ENCODE measurements around the gene EGR4.

The EGR4 gene

GRCh38 chr2:73250872-73251846 lies 42.2 kb downstream of the EGR4 start:
- DNase-seq (ENCODE audit: low read depth, low spot score): no peak

GRCh38 chr2:73249636-73250035 lies 43.7 kb downstream of the EGR4 start:
- no peak for DNase-seq (ENCODE audit: low read depth, low spot score)

- no peak for DNase-seq (ENCODE audit: low read depth, low spot score)
Measured at GRCh38 chr2:73246850-73247249, 46.5 kb downstream of the EGR4 start.

GRCh38 chr2:73244580-73244979 lies 48.8 kb downstream of the EGR4 start:
- DNase-seq (ENCODE audit: low read depth, low spot score): no peak

- DNase-seq (ENCODE audit: low read depth, low spot score): no peak
Measured at GRCh38 chr2:73243884-73244570, 49.3 kb downstream of the EGR4 start.

Data from brain pericyte (primary cell).